Transverse colon (tissue), 4 donors: ENCODE results near the gene PRKCH. TPM values are rescaled to one million over a fixed set of nuclear protein-coding genes. Genes with fewer than 3 reads are reported as not detected.

Experiments used
- DNase-seq: peaks from one replicate; pipeline ENCODE4 v3.0.0-alpha.2; 2019
- H3K27ac ChIP-seq, 4 donors: fragments of 200-600 bp; sonication (generic); 2 replicates each; pipeline ENCODE4 v1.5.1; 2016 to 2018; ENCODE audit warnings: inconsistent platforms in 4 of 4
- H3K27me3 ChIP-seq: fragments of 200-600 bp; sonication (generic); 2 replicates; pipeline ENCODE4 v1.5.1; 2017; ENCODE audit warnings: inconsistent platforms
- H3K36me3 ChIP-seq, 4 donors: fragments of 200-600 bp; sonication (generic); 2 replicates each; pipeline ENCODE4 v1.5.1; 2017 to 2019; ENCODE audit warnings: inconsistent platforms in 4 of 4
- H3K4me1 ChIP-seq, 4 donors: fragments of 200-600 bp; sonication (generic); 2 replicates each; pipeline ENCODE4 v1.5.1; 2017 to 2020; ENCODE audit warnings: inconsistent platforms in 4 of 4
- H3K4me3 ChIP-seq, 4 donors: fragments of 200-600 bp; sonication (generic); 1 replicate in 1 of 4; 2 replicates in 3 of 4; pipeline versions ENCODE4 v1.5.1 to v1.6.1; 2017 to 2019; ENCODE audit warnings: inconsistent platforms in 4 of 4
- H3K9me3 ChIP-seq, 2 donors: fragments of 200-600 bp; sonication (generic); 2 replicates each; pipeline ENCODE4 v1.5.1; 2017 to 2019; ENCODE audit warnings: inconsistent platforms in 2 of 2
- EP300 ChIP-seq: sonication (generic); formaldehyde crosslinking; IDR thresholded peaks from one replicate; pipeline ENCODE4 v1.6.1; 2017; ENCODE audit warnings: antibody characterized with exemption, low read depth
- POLR2A ChIP-seq: fragments of 450-650 bp; IDR thresholded peaks from one replicate; pipeline ENCODE4 v1.6.1; 2016; ENCODE audit warnings: antibody characterized with exemption, mild to moderate bottlenecking, moderate library complexity
- POLR2AphosphoS5 ChIP-seq, 3 donors: sonication (generic); formaldehyde crosslinking; IDR thresholded peaks; one replicate each; pipeline ENCODE4 v1.6.1; 2016; ENCODE audit warnings: antibody characterized with exemption in 3 of 3
- WGBS, 2 donors: methylation state at CpG; one replicate each; pipeline ENCODE4 v1.1.5; 2018; ENCODE audit warnings: low coverage in 1 of 2; 5-methylcytosine and 5-hydroxymethylcytosine counted together
- in situ Hi-C, 4 donors: fragments of 200-750 bp; cut with MboI; loops; one replicate each; pipeline versions ENCODE4 v1.15.0 to v1.15.1; 2017; ENCODE audit warnings: low sequenced_read_pairs in 3 of 4, low pct_ligation_motif_present in 1 of 4, low pct_unique_long_range_greater_than_20kb in 1 of 4
- intact Hi-C: fragments of 100-400 bp; cut with DNase I; formaldehyde crosslinking; loops from one replicate; pipeline ENCODE4 v1.15.1; 2023; ENCODE audit warnings: low total_unique reads
- total RNA-seq, 4 donors: library from RNA; depleted of rRNA; stranded (reverse); fragments of >200 nt; gene quantifications; one replicate each; pipeline ENCODE4 v1.1.0, GENCODE V29; 2016
- TF ChIP-seq, protein P1 (sequence below), 5 experiments: fragments of 200-600 bp in 3 of 5; fragments of 450-650 bp in 2 of 5; sonication (generic) in 3 of 5; IDR thresholded peaks; 1 replicate in 2 of 5; 2 replicates in 3 of 5; pipeline ENCODE4 v1.5.1; 2016 to 2017; ENCODE audit warnings: antibody characterized with exemption in 5 of 5, inconsistent platforms in 3 of 5, mild to moderate bottlenecking in 2 of 5, moderate library complexity in 1 of 5

Gene PRKCH
- total RNA-seq, 4 donors from 2014 or later, result 12.4 to 38.9 (median 27.0) TPM

- WGBS, 2 donors, result 40 to 46% methylated on average over 3 to 4 of the region's 4 CpGs
- DNase-seq, result peak; percentile 32
These were observed 212.3 kb downstream of the PRKCH start for GRCh38 chr14:61533513-61534255.

DNA sequence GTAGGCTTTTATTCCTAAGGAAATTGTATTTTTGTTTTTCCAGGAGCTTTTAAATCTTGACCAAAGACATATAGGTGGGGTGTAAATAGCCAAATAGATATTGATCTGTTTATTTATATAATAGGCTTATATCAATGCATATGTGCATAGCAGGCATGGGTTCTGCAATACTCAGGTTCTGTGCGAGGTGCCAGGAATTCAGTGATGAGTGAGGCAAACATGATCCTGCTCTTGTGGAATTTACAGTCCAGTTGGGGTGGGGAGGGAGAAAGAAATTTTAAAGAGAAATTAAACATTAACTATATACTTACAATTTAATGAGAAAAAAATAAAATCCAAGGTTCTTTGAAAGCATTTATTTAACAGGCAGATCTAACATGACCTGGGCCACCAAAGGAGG is 213.7 kb downstream of the PRKCH start:
- H3K27ac ChIP-seq, result peak overlapping the region in 3 of 4 donors; percentile 75 to 81 (median 80)
- no peaks in the 10 kb centered on the region for H3K36me3 ChIP-seq
- H3K27me3 ChIP-seq, result no peaks in the 10 kb centered on the region
- intact Hi-C loops, result no loop called here
- in situ Hi-C loops, result no loop called here
- no peaks in the 10 kb centered on the region for H3K9me3 ChIP-seq
- TF ChIP-seq, protein P1, sequence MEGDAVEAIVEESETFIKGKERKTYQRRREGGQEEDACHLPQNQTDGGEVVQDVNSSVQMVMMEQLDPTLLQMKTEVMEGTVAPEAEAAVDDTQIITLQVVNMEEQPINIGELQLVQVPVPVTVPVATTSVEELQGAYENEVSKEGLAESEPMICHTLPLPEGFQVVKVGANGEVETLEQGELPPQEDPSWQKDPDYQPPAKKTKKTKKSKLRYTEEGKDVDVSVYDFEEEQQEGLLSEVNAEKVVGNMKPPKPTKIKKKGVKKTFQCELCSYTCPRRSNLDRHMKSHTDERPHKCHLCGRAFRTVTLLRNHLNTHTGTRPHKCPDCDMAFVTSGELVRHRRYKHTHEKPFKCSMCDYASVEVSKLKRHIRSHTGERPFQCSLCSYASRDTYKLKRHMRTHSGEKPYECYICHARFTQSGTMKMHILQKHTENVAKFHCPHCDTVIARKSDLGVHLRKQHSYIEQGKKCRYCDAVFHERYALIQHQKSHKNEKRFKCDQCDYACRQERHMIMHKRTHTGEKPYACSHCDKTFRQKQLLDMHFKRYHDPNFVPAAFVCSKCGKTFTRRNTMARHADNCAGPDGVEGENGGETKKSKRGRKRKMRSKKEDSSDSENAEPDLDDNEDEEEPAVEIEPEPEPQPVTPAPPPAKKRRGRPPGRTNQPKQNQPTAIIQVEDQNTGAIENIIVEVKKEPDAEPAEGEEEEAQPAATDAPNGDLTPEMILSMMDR (IDR thresholded peaks at IDR 0.05), result no peak
- no peak for DNase-seq
- H3K4me1 ChIP-seq, result peaks cover 11 to 84% (median 58%) of the 10 kb centered on the region in 4 donors
- H3K4me3 ChIP-seq, result no peak overlapping the region
- WGBS, 2 donors, result 70 to 86% methylated on average over 1 of the region's 1 CpG

More at GRCh38 chr14:61533513-61534255, 212.3 kb downstream of the PRKCH start:
- H3K27me3 ChIP-seq, result no peaks in the 10 kb centered on the region
- no peak overlapping the region for H3K4me3 ChIP-seq
- peak overlapping the region; percentile 69 to 81 (median 78) for H3K27ac ChIP-seq
- no peaks in the 10 kb centered on the region for H3K9me3 ChIP-seq
- intact Hi-C loops (no loop called here), in situ Hi-C loops (no loop called here)
- TF ChIP-seq, protein P1 (IDR thresholded peaks at IDR 0.05), result no peak
- TF ChIP-seq POLR2A, result no peak
- peak in 1 of 3 donors; percentile 18 for TF ChIP-seq POLR2AphosphoS5 (IDR thresholded peaks at IDR 0.05)
- H3K36me3 ChIP-seq, result no peaks in the 10 kb centered on the region
- peaks cover 11 to 77% (median 55%) of the 10 kb centered on the region in 4 donors for H3K4me1 ChIP-seq

DNA sequence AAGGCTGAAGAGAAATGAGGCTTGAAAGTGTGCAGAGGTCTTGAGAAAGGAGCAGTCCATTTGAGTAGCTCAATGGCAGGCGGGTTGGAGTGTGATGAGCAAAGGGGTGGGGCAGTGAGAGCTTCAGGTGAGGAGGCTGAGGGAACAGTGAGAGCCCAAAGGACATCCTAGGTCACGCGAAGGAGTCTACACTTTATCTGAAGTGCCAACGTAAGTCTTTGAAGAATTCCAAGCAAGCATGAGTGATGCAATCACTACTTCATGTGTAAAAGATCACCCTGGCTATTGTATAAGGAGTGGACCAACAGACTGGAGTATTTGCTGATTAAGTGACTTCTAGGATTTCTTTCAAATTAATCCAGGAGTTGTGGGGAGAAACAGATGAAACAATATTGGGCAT is 214.1 kb downstream of the PRKCH start:
- no peaks in the 10 kb centered on the region for H3K36me3 ChIP-seq
- H3K27me3 ChIP-seq, result no peaks in the 10 kb centered on the region
- 97 to 100% methylated on average over 2 to 4 of the region's 4 CpGs for WGBS, 2 donors
- H3K4me1 ChIP-seq, result peaks cover 11 to 82% (median 56%) of the 10 kb centered on the region in 4 donors
- intact Hi-C loops (no loop called here), in situ Hi-C loops (no loop called here)
- no peak for DNase-seq
- TF ChIP-seq POLR2AphosphoS5 (IDR thresholded peaks at IDR 0.05) (no peak), POLR2A (no peak), EP300 (no peak)
- TF ChIP-seq, protein P1 (IDR thresholded peaks at IDR 0.05), result no peak
- no peak overlapping the region for H3K27ac ChIP-seq
- no peak overlapping the region for H3K4me3 ChIP-seq
- H3K9me3 ChIP-seq, result no peaks in the 10 kb centered on the region

DNA sequence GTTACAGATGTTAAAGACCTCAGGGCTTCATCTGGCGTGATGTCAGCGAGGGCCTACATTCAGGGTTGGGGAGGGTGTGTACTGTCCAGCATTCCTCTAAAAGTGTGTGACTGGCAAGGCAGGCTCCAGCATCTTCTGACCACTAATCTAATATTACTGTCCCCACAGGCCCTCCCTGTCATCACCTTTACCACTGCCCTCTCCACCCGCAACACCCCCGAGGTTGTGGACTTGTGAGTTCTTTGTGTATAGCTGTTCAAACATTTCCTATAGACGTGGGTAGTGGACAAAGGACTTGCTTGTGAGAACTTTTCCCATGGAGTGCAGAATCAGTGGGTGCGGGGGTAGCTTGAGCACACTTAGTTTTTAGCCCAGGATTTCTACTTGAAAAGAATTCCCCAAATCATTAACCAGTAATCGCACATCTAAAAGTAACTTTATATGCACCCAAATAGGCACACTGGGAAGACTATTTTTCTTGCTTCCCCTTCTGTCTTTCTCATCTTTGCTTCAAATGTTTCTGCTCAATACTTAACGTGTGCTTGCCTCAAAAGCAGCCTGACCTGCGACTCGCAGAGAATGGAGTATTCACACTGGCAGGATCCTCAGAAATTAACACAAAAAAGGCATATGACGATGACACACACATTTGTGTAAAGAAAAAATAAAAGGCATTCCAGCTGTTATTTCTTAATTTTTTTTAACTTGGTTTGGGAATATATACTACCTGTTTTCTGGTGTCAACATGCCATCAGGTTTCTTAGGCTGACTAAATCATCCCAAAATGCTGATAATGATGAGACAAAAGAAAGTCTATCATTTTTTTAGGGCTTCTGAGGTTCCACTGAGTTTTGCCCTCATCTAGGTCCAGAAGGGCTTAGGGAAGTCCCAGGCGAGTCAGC is 215.5 kb downstream of the PRKCH start:
- no peaks in the 10 kb centered on the region for H3K36me3 ChIP-seq
- H3K27me3 ChIP-seq, result no peaks in the 10 kb centered on the region
- H3K4me3 ChIP-seq, result no peak overlapping the region
- no peaks in the 10 kb centered on the region for H3K9me3 ChIP-seq
- TF ChIP-seq, protein P1 (IDR thresholded peaks at IDR 0.05), result no peak
- no peak for TF ChIP-seq POLR2AphosphoS5 (IDR thresholded peaks at IDR 0.05)
- no peak for TF ChIP-seq EP300
- TF ChIP-seq POLR2A, result no peak
- intact Hi-C loops, result no loop called here
- WGBS, 2 donors, result 73 to 81% methylated on average over 7 to 12 of the region's 12 CpGs
- no peak for DNase-seq
- in situ Hi-C loops, result no loop called here
- peaks cover 3 to 67% (median 42%) of the 10 kb centered on the region in 4 donors for H3K4me1 ChIP-seq
- peak overlapping the region; percentile 69 to 82 (median 74) for H3K27ac ChIP-seq
